ENCODE data around the gene LRCOL1.

GRCh38 chr12:132622437-132623071 lies 12.2 kb upstream of the LRCOL1 start:
- TF ChIP-seq POLR2A (IDR thresholded peaks at IDR 0.05; ENCODE audit: low read depth, low read length) (no peak), POLR2AphosphoS5 (IDR thresholded peaks at IDR 0.05; ENCODE audit: low read depth, low read length) (no peak), TAF1 (IDR thresholded peaks at IDR 0.05; ENCODE audit: low read depth, low read length) (no peak), SPI1 (IDR thresholded peaks at IDR 0.05; ENCODE audit: low read depth, low read length) (no peak), POU2F2 (IDR thresholded peaks at IDR 0.05; ENCODE audit: low read depth, low read length) (no peak)
